T-helper 1 cell treated with Interleukin-12 subunit alpha and Interleukin-12 subunit beta and Interleukin-4 antibody, amounts not matched to agents 30 μg/mL and 1 μg/mL, for 36 hours (primary cell): ENCODE data around the gene KLK3.

Source experiments
- H3K27ac Mint-ChIP-seq: one replicate; pipeline ENCODE4 v1.8.0; 2021; ENCODE audit warnings: mild to moderate bottlenecking, mixed read lengths
- H3K27me3 Mint-ChIP-seq: one replicate; pipeline ENCODE4 v1.8.0; 2021; ENCODE audit warnings: low read depth, mixed read lengths
- H3K36me3 Mint-ChIP-seq: one replicate; pipeline ENCODE4 v1.8.0; 2021; ENCODE audit warnings: low read depth, mixed read lengths
- H3K4me1 Mint-ChIP-seq: one replicate; pipeline ENCODE4 v1.8.0; 2021; ENCODE audit warnings: low read depth, mixed read lengths
- H3K4me3 Mint-ChIP-seq: one replicate; pipeline ENCODE4 v1.8.0; 2021; ENCODE audit warnings: mild to moderate bottlenecking, moderate library complexity, mixed read lengths
- H3K9me3 Mint-ChIP-seq: one replicate; pipeline ENCODE4 v1.8.0; 2021; ENCODE audit warnings: mixed read lengths

KLK3 gene

DNA sequence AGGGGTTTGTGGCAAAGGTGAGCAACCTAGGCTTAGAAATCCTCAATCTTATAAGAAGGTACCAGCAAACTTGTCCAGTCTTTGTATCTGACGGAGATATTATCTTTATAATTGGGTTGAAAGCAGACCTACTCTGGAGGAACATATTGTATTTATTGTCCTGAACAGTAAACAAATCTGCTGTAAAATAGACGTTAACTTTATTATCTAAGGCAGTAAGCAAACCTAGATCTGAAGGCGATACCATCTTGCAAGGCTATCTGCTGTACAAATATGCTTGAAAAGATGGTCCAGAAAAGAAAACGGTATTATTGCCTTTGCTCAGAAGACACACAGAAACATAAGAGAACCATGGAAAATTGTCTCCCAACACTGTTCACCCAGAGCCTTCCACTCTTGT lies 14.8 kb downstream of the KLK3 start:
- no peak overlapping the region for H3K4me3 Mint-ChIP-seq
- H3K36me3 Mint-ChIP-seq, result no peaks in the 10 kb centered on the region
- H3K27me3 Mint-ChIP-seq, result peaks cover 22% of the 10 kb centered on the region
- no peaks in the 10 kb centered on the region for H3K9me3 Mint-ChIP-seq
- H3K27ac Mint-ChIP-seq, result no peak overlapping the region
- H3K4me1 Mint-ChIP-seq, result no peaks in the 10 kb centered on the region

DNA sequence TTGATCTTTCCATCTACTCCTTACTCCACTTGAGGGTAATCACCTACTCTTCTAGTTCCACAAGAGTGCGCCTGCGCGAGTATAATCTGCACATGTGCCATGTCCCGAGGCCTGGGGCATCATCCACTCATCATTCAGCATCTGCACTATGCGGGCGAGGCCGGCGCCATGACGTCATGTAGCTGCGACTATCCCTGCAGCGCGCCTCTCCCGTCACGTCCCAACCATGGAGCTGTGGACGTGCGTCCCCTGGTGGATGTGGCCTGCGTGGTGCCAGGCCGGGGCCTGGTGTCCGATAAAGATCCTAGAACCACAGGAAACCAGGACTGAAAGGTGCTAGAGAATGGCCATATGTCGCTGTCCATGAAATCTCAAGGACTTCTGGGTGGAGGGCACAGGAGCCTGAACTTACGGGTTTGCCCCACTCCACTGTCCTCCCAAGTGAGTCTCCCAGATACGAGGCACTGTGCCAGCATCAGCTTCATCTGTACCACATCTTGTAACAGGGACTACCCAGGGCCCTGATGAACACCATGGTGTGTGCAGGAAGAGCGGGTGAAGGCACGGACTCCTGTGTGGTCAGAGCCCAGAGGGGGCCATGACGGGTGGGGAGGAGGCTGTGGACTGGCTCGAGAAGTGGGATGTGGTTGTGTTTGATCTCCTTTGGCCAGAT lies 15.8 kb downstream of the KLK3 start:
- no peaks in the 10 kb centered on the region for H3K36me3 Mint-ChIP-seq
- H3K4me1 Mint-ChIP-seq, result no peaks in the 10 kb centered on the region
- no peak overlapping the region for H3K27ac Mint-ChIP-seq
- no peaks in the 10 kb centered on the region for H3K9me3 Mint-ChIP-seq
- H3K4me3 Mint-ChIP-seq, result no peak overlapping the region
- H3K27me3 Mint-ChIP-seq, result peaks cover 22% of the 10 kb centered on the region

DNA sequence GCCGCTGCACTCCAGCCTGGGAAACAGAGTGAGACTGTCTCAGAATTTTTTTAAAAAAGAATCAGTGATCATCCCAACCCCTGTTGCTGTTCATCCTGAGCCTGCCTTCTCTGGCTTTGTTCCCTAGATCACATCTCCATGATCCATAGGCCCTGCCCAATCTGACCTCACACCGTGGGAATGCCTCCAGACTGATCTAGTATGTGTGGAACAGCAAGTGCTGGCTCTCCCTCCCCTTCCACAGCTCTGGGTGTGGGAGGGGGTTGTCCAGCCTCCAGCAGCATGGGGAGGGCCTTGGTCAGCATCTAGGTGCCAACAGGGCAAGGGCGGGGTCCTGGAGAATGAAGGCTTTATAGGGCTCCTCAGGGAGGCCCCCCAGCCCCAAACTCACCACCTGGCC lies 18.3 kb downstream of the KLK3 start, which contains the start of gene KLK2:
TSS of gene KLK2 (plus strand) at position 384 of the 400 bp plus-strand sequence. CDS start 35 bp downstream, outside the sequence.
- Mint-ChIP-seq H3K36me3 (no peaks in the 10 kb centered on the region), H3K27me3 (peaks cover 6% of the 10 kb centered on the region), H3K4me3 (no peak within 1 kb of the TSS), H3K9me3 (no peaks in the 10 kb centered on the region), H3K27ac (no peak within 1 kb of the TSS), H3K4me1 (no peaks in the 10 kb centered on the region)

DNA sequence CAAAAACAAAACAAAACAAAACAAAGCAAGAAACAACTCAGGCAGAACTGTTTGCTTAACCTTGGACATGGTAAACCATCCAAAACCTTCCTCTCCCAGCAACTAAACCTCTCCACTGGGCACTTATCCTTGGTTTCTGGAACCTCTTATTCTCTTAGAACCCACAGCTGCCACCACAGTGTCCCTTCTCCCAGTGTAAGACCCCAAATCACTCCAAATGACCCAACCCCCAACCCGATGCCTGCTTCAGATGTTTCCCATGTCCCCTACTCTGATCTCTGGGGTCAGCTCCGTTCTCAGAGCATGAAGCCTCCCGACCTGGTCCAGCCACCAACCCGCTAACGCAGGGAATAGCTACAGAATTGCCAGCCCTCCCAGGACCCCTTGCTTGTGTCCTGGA lies 19.5 kb downstream of the KLK3 start:
- Mint-ChIP-seq H3K27ac (no peak overlapping the region), H3K36me3 (no peaks in the 10 kb centered on the region), H3K9me3 (no peaks in the 10 kb centered on the region), H3K27me3 (peaks cover 6% of the 10 kb centered on the region), H3K4me3 (no peak overlapping the region), H3K4me1 (no peaks in the 10 kb centered on the region)

DNA sequence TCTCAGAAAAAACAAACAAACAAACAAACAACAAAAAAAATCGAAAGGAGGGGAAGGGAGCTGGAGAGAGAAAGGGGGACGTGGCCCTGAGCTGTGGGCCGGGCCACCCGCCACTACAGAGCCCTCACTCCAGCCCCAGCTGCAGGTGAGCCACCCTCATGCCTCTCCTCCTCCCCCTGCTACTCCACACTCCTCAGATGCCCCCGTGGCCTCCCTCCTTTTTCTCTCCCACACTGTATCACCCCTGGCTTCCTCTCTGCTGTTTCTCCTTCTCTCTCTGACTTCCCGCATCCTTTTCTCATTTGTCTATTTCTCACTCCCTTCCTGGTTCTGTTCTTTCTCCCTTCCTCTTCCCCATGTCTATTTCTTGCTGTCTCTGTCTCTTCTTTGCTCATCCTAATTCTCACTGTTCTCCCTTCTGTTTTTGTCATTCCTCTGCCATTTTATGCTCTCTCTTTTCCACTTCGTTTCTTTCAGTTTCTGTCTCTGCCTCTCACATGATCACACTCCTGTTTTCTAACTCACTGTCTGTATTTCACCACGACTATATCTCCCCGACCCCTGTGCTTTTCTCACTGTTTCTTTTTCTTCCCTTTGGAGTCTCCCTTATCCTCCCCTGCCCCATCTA lies 21.2 kb downstream of the KLK3 start:
- H3K36me3 Mint-ChIP-seq, result no peaks in the 10 kb centered on the region
- H3K27me3 Mint-ChIP-seq, result peaks cover 17% of the 10 kb centered on the region
- no peaks in the 10 kb centered on the region for H3K9me3 Mint-ChIP-seq
- H3K4me3 Mint-ChIP-seq, result no peak overlapping the region
- H3K4me1 Mint-ChIP-seq, result no peaks in the 10 kb centered on the region
- H3K27ac Mint-ChIP-seq, result no peak overlapping the region

DNA sequence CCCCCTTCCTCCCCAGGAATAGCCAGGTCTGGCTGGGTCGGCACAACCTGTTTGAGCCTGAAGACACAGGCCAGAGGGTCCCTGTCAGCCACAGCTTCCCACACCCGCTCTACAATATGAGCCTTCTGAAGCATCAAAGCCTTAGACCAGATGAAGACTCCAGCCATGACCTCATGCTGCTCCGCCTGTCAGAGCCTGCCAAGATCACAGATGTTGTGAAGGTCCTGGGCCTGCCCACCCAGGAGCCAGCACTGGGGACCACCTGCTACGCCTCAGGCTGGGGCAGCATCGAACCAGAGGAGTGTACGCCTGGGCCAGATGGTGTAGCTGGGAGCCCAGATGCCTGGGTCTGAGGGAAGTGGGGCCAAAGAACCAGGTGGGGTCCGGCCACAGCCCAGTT lies 21.7 kb downstream of the KLK3 start:
- peaks cover 12% of the 10 kb centered on the region for H3K27me3 Mint-ChIP-seq

DNA sequence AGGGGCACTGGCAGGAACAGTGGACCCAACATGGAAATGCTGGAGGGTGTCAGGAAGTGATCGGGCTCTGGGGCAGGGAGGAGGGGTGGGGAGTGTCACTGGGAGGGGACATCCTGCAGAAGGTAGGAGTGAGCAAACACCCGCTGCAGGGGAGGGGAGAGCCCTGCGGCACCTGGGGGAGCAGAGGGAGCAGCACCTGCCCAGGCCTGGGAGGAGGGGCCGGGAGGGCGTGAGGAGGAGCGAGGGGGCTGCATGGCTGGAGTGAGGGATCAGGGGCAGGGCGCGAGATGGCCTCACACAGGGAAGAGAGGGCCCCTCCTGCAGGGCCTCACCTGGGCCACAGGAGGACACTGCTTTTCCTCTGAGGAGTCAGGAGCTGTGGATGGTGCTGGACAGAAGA lies 22.6 kb downstream of the KLK3 start:
- Mint-ChIP-seq H3K27ac (no peak overlapping the region), H3K4me1 (no peaks in the 10 kb centered on the region), H3K27me3 (peaks cover 11% of the 10 kb centered on the region), H3K9me3 (no peaks in the 10 kb centered on the region), H3K36me3 (no peaks in the 10 kb centered on the region), H3K4me3 (no peak overlapping the region)

More for the DNA sequence above, 21.7 kb downstream of the KLK3 start:
- Mint-ChIP-seq H3K27ac (no peak overlapping the region), H3K4me3 (no peak overlapping the region), H3K4me1 (no peaks in the 10 kb centered on the region), H3K36me3 (no peaks in the 10 kb centered on the region), H3K9me3 (no peaks in the 10 kb centered on the region)

DNA sequence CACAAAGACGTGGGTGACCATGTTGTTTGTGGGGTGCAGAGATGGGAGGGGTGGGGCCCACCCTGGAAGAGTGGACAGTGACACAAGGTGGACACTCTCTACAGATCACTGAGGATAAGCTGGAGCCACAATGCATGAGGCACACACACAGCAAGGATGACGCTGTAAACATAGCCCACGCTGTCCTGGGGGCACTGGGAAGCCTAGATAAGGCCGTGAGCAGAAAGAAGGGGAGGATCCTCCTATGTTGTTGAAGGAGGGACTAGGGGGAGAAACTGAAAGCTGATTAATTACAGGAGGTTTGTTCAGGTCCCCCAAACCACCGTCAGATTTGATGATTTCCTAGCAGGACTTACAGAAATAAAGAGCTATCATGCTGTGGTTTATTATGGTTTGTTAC lies 24.1 kb downstream of the KLK3 start:
- Mint-ChIP-seq H3K27me3 (peaks cover 14% of the 10 kb centered on the region), H3K27ac (no peak overlapping the region), H3K4me1 (no peaks in the 10 kb centered on the region), H3K36me3 (no peaks in the 10 kb centered on the region), H3K9me3 (no peaks in the 10 kb centered on the region), H3K4me3 (no peak overlapping the region)

DNA sequence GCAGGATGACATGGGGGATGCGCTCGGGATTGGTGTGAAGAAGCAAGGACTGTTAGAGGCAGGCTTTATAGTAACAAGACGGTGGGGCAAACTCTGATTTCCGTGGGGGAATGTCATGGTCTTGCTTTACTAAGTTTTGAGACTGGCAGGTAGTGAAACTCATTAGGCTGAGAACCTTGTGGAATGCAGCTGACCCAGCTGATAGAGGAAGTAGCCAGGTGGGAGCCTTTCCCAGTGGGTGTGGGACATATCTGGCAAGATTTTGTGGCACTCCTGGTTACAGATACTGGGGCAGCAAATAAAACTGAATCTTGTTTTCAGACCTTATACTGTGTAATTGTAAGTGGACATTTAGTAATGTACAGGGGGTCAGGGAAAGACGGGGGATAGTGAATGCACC lies 25.5 kb downstream of the KLK3 start:
- Mint-ChIP-seq H3K4me3 (no peak overlapping the region), H3K4me1 (no peaks in the 10 kb centered on the region), H3K36me3 (no peaks in the 10 kb centered on the region), H3K9me3 (no peaks in the 10 kb centered on the region), H3K27ac (no peak overlapping the region), H3K27me3 (peaks cover 16% of the 10 kb centered on the region)

DNA sequence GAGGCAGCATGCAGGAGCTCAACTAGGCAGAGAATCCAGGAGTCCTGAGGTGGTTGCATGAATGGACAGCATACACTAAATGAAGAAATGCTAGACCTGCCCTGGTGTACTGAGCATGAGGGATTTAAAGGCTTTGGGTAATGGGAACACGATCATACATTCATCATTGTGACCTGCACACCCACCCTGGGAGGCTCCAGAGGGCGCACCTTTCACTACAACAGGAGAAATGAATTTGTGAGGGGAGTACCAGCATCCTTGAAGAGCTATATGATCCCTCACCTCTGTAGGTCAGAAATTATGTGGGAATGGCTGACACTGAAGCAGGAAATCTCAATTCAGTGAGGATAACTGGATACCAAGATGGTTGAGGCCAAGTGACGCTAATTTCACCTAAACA lies 27.5 kb downstream of the KLK3 start:
- H3K4me3 Mint-ChIP-seq, result no peak overlapping the region
- no peaks in the 10 kb centered on the region for H3K4me1 Mint-ChIP-seq
- no peaks in the 10 kb centered on the region for H3K9me3 Mint-ChIP-seq
- peaks cover 23% of the 10 kb centered on the region for H3K27me3 Mint-ChIP-seq
- no peaks in the 10 kb centered on the region for H3K36me3 Mint-ChIP-seq
- H3K27ac Mint-ChIP-seq, result no peak overlapping the region

DNA sequence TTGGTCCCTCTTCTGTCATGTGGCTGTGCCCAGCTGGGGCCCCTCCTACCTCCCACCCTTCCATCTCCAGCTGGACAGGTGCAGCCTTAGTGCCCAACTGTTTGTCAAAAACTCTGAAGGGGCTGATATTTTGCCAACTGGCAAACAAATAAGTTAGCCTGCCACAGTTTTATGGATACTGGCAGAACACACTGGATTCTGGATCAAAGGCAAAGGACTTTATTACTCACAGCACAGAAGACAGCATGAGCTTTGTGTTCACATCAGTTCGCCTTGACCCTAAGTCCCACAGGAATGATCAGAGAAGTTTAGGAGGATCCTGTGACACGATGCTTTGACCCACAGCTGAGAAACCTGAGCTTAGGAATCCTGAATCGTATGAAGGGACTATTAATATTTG lies 34.9 kb downstream of the KLK3 start:
- H3K27me3 Mint-ChIP-seq, result peaks cover 15% of the 10 kb centered on the region
- no peak overlapping the region for H3K4me3 Mint-ChIP-seq
- no peak overlapping the region for H3K27ac Mint-ChIP-seq
- no peaks in the 10 kb centered on the region for H3K36me3 Mint-ChIP-seq
- no peaks in the 10 kb centered on the region for H3K9me3 Mint-ChIP-seq
- H3K4me1 Mint-ChIP-seq, result no peaks in the 10 kb centered on the region

DNA sequence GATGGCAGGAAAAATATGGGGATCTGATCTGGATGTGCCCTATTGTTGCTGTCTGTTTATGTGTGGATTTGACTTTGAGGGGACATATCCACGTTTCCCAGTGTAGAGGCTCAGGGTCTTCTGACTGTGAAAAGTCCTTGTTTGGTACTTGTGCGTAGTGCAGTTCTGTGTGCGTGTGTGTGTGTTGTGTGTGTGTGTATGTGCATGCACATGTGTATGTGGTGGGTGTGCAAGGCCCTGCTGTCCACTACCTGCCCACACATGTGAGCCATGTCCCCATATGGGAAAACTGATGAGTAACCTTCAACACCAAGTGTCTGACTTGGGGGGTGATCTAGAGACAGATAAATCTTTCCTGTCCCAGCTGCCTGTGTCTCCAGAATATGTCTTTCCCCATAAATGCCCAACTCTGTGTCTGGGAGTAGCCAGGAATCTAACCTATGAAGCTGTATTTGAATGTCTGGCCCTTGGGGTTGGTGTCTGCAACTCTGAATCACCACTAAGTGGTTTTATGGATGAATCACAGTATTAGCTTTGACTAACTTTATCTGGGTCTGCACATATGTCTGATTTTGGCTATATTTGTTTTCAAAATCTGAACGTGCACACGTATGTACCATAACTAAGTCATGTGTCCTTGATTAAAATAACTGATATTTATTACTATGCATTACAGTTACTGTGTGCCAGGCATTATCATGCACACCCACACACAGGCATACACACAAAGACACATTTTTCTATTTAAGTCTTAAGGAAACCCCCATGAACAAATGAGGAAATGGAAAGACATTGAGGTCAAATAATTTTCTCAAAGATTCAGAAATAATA lies 35.9 kb downstream of the KLK3 start:
- H3K27ac Mint-ChIP-seq, result no peak overlapping the region
- peaks cover 2% of the 10 kb centered on the region for H3K4me1 Mint-ChIP-seq
- H3K9me3 Mint-ChIP-seq, result peaks cover 4% of the 10 kb centered on the region
- no peaks in the 10 kb centered on the region for H3K36me3 Mint-ChIP-seq
- peaks cover 12% of the 10 kb centered on the region for H3K27me3 Mint-ChIP-seq
- H3K4me3 Mint-ChIP-seq, result no peak overlapping the region

DNA sequence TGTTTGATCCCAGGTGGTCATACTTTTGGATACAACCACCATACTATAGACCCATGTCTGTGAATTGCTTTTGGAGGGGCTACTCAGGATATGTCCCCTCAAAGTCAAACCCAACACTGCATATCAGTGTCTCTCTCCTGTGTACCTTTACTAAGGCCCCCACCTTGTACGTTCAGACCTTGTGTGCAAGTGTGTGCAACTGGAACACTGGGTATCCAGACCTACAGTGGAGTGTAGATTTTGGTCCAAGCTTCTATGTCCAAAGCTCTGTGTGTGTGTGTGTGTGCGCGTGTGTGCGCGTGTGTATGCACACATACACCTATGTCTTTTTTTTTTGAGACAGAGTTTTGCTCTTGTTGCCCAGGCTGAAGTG lies 36.5 kb downstream of the KLK3 start:
- no peak overlapping the region for H3K4me3 Mint-ChIP-seq
- peaks cover 2% of the 10 kb centered on the region for H3K36me3 Mint-ChIP-seq
- H3K4me1 Mint-ChIP-seq, result peaks cover 2% of the 10 kb centered on the region
- peaks cover 12% of the 10 kb centered on the region for H3K27me3 Mint-ChIP-seq
- peaks cover 4% of the 10 kb centered on the region for H3K9me3 Mint-ChIP-seq
- no peak overlapping the region for H3K27ac Mint-ChIP-seq

DNA sequence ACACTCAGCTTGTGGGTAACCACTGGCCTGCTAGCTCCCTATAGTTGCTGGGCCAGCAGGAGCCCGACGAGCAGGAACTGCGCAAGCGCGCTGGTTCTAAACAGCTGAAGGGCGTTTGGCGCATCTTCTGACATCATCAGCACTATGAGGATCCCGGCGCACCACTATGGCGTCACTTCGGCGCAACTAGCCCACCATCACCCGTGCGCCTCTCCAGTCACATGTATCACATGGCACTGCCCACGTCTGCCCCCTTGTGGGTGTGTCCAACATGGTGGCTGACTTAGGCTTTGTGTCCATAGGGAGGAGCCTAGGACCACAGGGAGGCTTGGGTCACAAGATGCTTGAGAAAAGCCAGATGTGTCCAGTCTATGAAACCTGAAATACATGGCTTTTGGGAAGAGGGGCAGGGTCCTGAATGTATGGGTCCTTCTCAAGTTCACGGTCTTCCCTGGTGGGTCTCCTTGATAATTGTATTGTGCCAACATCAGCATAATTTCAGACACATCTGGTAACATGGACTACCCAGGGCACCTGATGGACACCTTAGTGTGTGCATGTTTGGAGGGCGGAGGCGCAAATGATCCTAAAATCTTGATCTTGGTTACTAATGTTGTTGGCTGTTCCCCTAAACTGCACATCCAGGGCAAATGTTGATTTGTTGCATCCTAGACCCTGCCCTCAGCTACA lies 38.5 kb downstream of the KLK3 start:
- H3K4me1 Mint-ChIP-seq, result peaks cover 2% of the 10 kb centered on the region
- peaks cover 2% of the 10 kb centered on the region for H3K36me3 Mint-ChIP-seq
- peaks cover 4% of the 10 kb centered on the region for H3K9me3 Mint-ChIP-seq
- H3K27ac Mint-ChIP-seq, result no peak overlapping the region
- H3K27me3 Mint-ChIP-seq, result peaks cover 8% of the 10 kb centered on the region
- H3K4me3 Mint-ChIP-seq, result no peak overlapping the region
